Upper lobe of left lung (tissue), 4 donors: Measurements from ENCODE around the gene ZBTB24.

Experiments
- EP300 ChIP-seq, 4 donors: sonication (generic); formaldehyde crosslinking; IDR thresholded peaks; one replicate each; pipeline ENCODE4 v1.5.1; 2017; ENCODE audit warnings: antibody characterized with exemption in 4 of 4, control low read depth in 2 of 4
- TF ChIP-seq, protein P1 (sequence below), 6 experiments: fragments of 450-650 bp in 4 of 6; fragments of 200-600 bp in 2 of 6; sonication (generic) in 2 of 6; IDR thresholded peaks; one replicate each; pipeline ENCODE4 v1.5.1; 2016 to 2019; ENCODE audit warnings: antibody characterized with exemption in 6 of 6

DNA sequence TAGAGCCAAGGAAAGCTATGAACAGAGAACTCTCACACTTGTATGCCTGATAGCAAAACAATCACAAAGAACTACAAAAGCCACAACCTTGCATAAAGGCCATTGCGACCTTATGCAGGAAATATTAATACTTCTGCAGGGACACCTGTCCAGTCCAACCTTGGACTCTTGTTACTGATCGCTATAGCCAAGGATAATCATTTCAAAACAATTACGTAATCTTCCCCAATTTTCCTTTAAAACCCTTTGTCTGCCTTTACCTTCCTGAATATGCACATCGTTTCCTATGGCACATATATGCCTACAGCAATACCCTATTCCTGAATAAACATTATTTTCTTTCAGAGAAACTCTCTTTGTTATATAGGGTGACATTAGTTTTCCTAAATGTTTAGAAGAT is 65.4 kb downstream of the ZBTB24 start:
- TF ChIP-seq, protein P1, sequence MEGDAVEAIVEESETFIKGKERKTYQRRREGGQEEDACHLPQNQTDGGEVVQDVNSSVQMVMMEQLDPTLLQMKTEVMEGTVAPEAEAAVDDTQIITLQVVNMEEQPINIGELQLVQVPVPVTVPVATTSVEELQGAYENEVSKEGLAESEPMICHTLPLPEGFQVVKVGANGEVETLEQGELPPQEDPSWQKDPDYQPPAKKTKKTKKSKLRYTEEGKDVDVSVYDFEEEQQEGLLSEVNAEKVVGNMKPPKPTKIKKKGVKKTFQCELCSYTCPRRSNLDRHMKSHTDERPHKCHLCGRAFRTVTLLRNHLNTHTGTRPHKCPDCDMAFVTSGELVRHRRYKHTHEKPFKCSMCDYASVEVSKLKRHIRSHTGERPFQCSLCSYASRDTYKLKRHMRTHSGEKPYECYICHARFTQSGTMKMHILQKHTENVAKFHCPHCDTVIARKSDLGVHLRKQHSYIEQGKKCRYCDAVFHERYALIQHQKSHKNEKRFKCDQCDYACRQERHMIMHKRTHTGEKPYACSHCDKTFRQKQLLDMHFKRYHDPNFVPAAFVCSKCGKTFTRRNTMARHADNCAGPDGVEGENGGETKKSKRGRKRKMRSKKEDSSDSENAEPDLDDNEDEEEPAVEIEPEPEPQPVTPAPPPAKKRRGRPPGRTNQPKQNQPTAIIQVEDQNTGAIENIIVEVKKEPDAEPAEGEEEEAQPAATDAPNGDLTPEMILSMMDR (IDR thresholded peaks at IDR 0.05) = no peak
- TF ChIP-seq EP300 (IDR thresholded peaks at IDR 0.05) = no peak
